K562 (cell line): ENCODE results near the gene DNAJC1. TPM values are rescaled to one million over a fixed set of nuclear protein-coding genes. Genes with fewer than 3 reads are reported as not detected.
"Not testable (repeated sequence)": the region's sequence is repeated elsewhere in the genome, so short reads cannot be mapped to it uniquely, and the experiment has no call there.

ENCODE experiments used
- ATAC-seq: fragments of 200-7000 bp; cut with Tn5 transposase; 3 replicates; pipeline ENCODE4 v1.9.1; 2020; ENCODE audit warnings: moderate library complexity
- BruUV-seq: library from RNA; stranded (reverse); fragments of 400-500 nt; replicated peaks from 2 replicates; lab custom pipeline; 2021; lab: Mats Ljungman, UMichigan
- CTCF ChIA-PET: fragments of 300-600 bp; formaldehyde crosslinking; extraction: SDS; loops from one replicate; lab custom pipeline; 2021; ENCODE audit warnings: low intra/inter-chr PET ratio; lab: Yijun Ruan, JAX
- POLR2A ChIA-PET: fragments of 300-600, 350-650 bp; sonication (Branson Sonifier 250); formaldehyde crosslinking; extraction: SDS; loops from one replicate; lab custom pipeline; 2021; ENCODE audit warnings: antibody characterized with exemption, inconsistent platforms; lab: Yijun Ruan, JAX
- DNase-seq, 4 experiments: peaks; one replicate each; pipeline versions ENCODE4 v3.0.0 to v3.0.0-alpha.2; 2011 to 2018; ENCODE audit warnings: low spot score in 3 of 4, mixed read lengths in 3 of 4; ENCODE audit errors: extremely low read depth in 1 of 4
- FAIRE-seq: peaks from 2 replicates; lab custom pipeline; 2011; peaks lifted over from hg19 to GRCh38; lab: Jason Lieb, UNC
- H2AFZ ChIP-seq: 2 replicates; pipeline ENCODE4 v1.6.0; 2011; ENCODE audit warnings: low read depth, low read length, control low read depth, inconsistent platforms
- H3K27ac ChIP-seq: fragments of 200-600 bp; 3 replicates; pipeline ENCODE4 v1.8.0; 2011; ENCODE audit warnings: low read depth, mild to moderate bottlenecking, control low read depth, inconsistent platforms, low read length, moderate library complexity, mixed read lengths; ENCODE audit errors: extremely low read depth
- H3K27me3 ChIP-seq, 2 experiments: fragments of 300-600 bp in 1 of 2; 2 replicates in 1 of 2; 3 replicates in 1 of 2; pipeline versions ENCODE4 v1.6.0 to v1.8.0; 2011; ENCODE audit warnings: inconsistent platforms in 2 of 2, low read length in 2 of 2, mild to moderate bottlenecking in 1 of 2, mixed read lengths in 1 of 2, moderate library complexity in 1 of 2; ENCODE audit not compliant: control insufficient read depth in 2 of 2, insufficient read depth in 2 of 2
- H3K36me3 ChIP-seq: fragments of 300-600 bp; 3 replicates; pipeline ENCODE4 v1.8.0; 2011; ENCODE audit warnings: mild to moderate bottlenecking, low read length, inconsistent platforms; ENCODE audit not compliant: control insufficient read depth, insufficient read depth
- H3K4me1 ChIP-seq, 2 experiments: fragments of 200-600 bp in 1 of 2; replicated peaks in 1 of 2; 2 replicates in 1 of 2; 3 replicates in 1 of 2; pipeline versions ENCODE4 v1.5.1 to v1.8.0; 2011; ENCODE audit warnings: inconsistent platforms in 2 of 2, low read length in 2 of 2, mild to moderate bottlenecking in 1 of 2, mixed read lengths in 1 of 2, moderate library complexity in 1 of 2; ENCODE audit not compliant: control insufficient read depth in 2 of 2, insufficient read depth in 2 of 2
- H3K4me2 ChIP-seq: 2 replicates; pipeline ENCODE4 v1.6.1; 2011; ENCODE audit warnings: low read length, control low read depth, inconsistent platforms, mixed read lengths; ENCODE audit not compliant: insufficient read depth
- H3K4me3 ChIP-seq: fragments of 200-600 bp; sonication (generic), shearing (Covaris generic); 2 replicates; pipeline ENCODE4 v1.5.1; 2016; ENCODE audit warnings: control low read depth, inconsistent platforms
- H3K79me2 ChIP-seq: fragments of 200-600 bp; 3 replicates; pipeline ENCODE4 v1.8.0; 2011; ENCODE audit warnings: low read length, inconsistent platforms; ENCODE audit not compliant: control insufficient read depth, insufficient read depth
- H3K9ac ChIP-seq, 2 experiments: 2 replicates each; pipeline versions ENCODE4 v1.6.0 to v1.6.1; 2011; ENCODE audit warnings: low read depth in 2 of 2, low read length in 2 of 2, control low read depth in 1 of 2, inconsistent platforms in 1 of 2, mild to moderate bottlenecking in 1 of 2, mixed read lengths in 1 of 2; ENCODE audit not compliant: insufficient read depth in 1 of 2
- H3K9me1 ChIP-seq: one replicate; pipeline ENCODE4 v1.6.0; 2011; ENCODE audit warnings: inconsistent platforms, mild to moderate bottlenecking, low read length, moderate library complexity; ENCODE audit not compliant: control insufficient read depth, insufficient read depth
- H3K9me3 ChIP-seq: replicated peaks from 2 replicates; pipeline ENCODE4 v1.5.1; 2011; ENCODE audit warnings: low read depth, low read length, inconsistent platforms; ENCODE audit not compliant: control insufficient read depth, insufficient read depth
- H4K20me1 ChIP-seq: replicated peaks from 2 replicates; pipeline ENCODE4 v1.6.1; 2011; ENCODE audit warnings: low read length, inconsistent platforms, mixed read lengths; ENCODE audit not compliant: control insufficient read depth, insufficient read depth
- EP300 ChIP-seq: IDR thresholded peaks from 2 replicates; pipeline ENCODE4 v1.6.1; 2012; ENCODE audit warnings: low read length, improper control_type of control experiment
- SETDB1 ChIP-seq: IDR thresholded peaks from one replicate; pipeline ENCODE4 v1.6.1; 2012; ENCODE audit warnings: low read length, control low read depth, inconsistent platforms
- TRIM24 ChIP-seq, 2 experiments: fragments of 450-650 bp; IDR thresholded peaks; 2 replicates each; pipeline ENCODE4 v1.6.1; 2016
- ZNF431 ChIP-seq: sonication (generic); formaldehyde crosslinking; IDR thresholded peaks from 2 replicates; pipeline ENCODE4 v1.8.0; 2022; ENCODE audit warnings: mild to moderate bottlenecking, missing genetic modification reagents
- WGBS: fragments of 100-300 bp; shearing (Covaris generic); methylation state at CpG from one replicate; pipeline ENCODE4 v1.1.6; 2016; ENCODE audit warnings: low coverage, mixed read lengths; ENCODE audit not compliant: insufficient coverage; ENCODE audit errors: missing lambda C conversion rate; 5-methylcytosine and 5-hydroxymethylcytosine counted together
- in situ Hi-C: fragments of 300-500 bp; cut with MboI; formaldehyde crosslinking; loops from 4 replicates; pipeline ENCODE4 v1.15.0; 2018; ENCODE audit warnings: inconsistent platforms, mixed read lengths
- intact Hi-C: fragments of 100-400 bp; cut with micrococcal nuclease; formaldehyde crosslinking; loops from 2 replicates; pipeline ENCODE4 v1.14.2; 2022
- polyA plus RNA-seq, 8 experiments: library from polyadenylated mRNA; depleted of rRNA in 4 of 8; stranded (reverse) in 5 of 8; unstranded in 3 of 8; fragments of >200 nt; fragmentation: Nextera tagmentation in 2 of 8; fragmentation: Illumina TruSeq in 1 of 8; extraction: Ambion mirVana in 2 of 8; extraction: Trizol in 1 of 8; gene quantifications; 2 replicates each; pipeline versions ENCODE4 v1.2.1 to v1.2.3, GENCODE V29; 2011 to 2014; ENCODE audit warnings: inconsistent platforms in 1 of 8, missing spikeins in 1 of 8
- total RNA-seq, 7 experiments: library from RNA; depleted of rRNA in 6 of 7; stranded (reverse); fragments of >200 nt in 6 of 7; fragmentation: Illumina TruSeq in 2 of 7; extraction: Trizol in 2 of 7; gene quantifications; 2 replicates each; pipeline versions ENCODE4 v1.2.1 to v1.2.3, GENCODE V29; 2011 to 2021; ENCODE audit warnings: low replicate concordance in 1 of 7

DNAJC1 gene
- total and polyA plus RNA-seq, 9 of the 15 experiments (the other 6 are each of a cell fraction or from before 2014, with no cell fraction given): 5.4 to 77.6 (median 40.3) TPM

DNA sequence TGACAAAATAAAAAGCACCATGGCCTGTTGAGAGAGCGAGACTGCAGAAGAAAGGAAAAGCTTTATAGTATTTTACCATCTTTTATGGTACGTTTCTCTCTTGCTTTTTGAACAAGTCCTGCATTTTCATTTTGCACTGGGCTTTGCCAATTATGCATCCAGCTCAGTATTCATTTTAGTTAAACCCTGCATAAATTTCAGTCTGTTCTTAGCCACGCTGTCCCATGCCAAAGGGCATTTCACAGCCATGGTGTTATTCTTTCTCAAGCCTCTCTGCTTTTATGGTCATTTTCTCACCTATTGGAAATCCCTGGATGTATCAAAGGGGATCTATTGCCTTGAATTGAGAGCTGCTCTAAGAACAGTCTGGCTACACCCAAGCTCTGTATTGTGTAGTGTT lies 30.8 kb upstream of the DNAJC1 start:
- H3K9me3 ChIP-seq: 0 out of 2 replicates have a peak, but pooled peaks cover 2% of the 10 kb centered on the region
- no peak overlapping the region for H3K4me3 ChIP-seq
- in situ Hi-C loops: no loop called here
- no peak overlapping the region for H3K27ac ChIP-seq
- H3K4me2 ChIP-seq: no peak overlapping the region
- CTCF ChIA-PET: no interaction called here
- no peaks in the 10 kb centered on the region for H4K20me1 ChIP-seq
- H3K36me3 ChIP-seq: no peaks in the 10 kb centered on the region
- TF ChIP-seq ZNF431 (CRISPR knock-in tag) (no peak), EP300 (no peak), SETDB1 (no peak)
- TF ChIP-seq, all 486 proteins: peak for 0
- POLR2A ChIA-PET: no interaction called here
- no peak for DNase-seq
- FAIRE-seq: no peak
- no peak for ATAC-seq
- Histone ChIP-seq H3K9me1 (no peaks in the 10 kb centered on the region), H2AFZ (no peak overlapping the region), H3K27me3 (no peaks in the 10 kb centered on the region), H3K79me2 (no peaks in the 10 kb centered on the region), H3K9ac (no peak overlapping the region), H3K4me1 (peaks cover 0 to 7% of the 10 kb centered on the region in 2 experiments; a peak in 3 of 5 replicates)
- BruUV-seq: no TSS peak
- intact Hi-C loops: no loop called here
- 49% methylated on average over 3 of the region's 3 CpGs for WGBS

DNA sequence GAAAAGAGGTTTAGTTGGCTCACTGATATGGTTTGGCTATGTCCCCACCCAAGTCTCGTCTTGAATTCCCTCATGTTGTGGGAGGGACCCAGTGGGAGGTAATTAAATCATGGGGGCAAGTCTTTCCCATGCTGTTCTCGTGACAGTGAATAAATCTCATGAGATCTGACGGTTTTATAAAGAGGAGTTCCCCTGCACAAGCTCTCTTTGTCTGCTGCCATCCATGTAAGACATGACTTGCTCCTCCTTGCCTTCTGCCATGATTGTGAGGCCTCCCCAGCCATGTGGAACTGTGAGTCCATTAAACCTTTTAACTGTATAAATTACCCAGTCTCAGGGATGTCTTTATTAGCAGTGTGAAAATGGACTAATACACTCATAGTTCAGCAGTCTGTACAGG lies 28.7 kb upstream of the DNAJC1 start:
- DNase-seq, H3K79me2 ChIP-seq, ATAC-seq, CTCF ChIA-PET, FAIRE-seq, intact Hi-C loops, H2AFZ ChIP-seq, H3K9me1 ChIP-seq, H3K27ac ChIP-seq, H3K4me3 ChIP-seq, H3K36me3 ChIP-seq, H3K4me1 ChIP-seq, in situ Hi-C loops, H3K4me2 ChIP-seq, H3K27me3 ChIP-seq, H3K9ac ChIP-seq, BruUV-seq, H4K20me1 ChIP-seq, H3K9me3 ChIP-seq, POLR2A ChIA-PET: not testable (repeated sequence)
- TF ChIP-seq ZNF431 (CRISPR knock-in tag) (peak; percentile 99), TRIM24 (IDR thresholded peaks at IDR 0.05) (0 out of 4 replicates have a peak, but pooled peaks of 1 of the 2 experiments have one; percentile 21)
- WGBS: 39% methylated on average over 3 of the region's 3 CpGs
